SK-N-MC (cell line): ENCODE results near the gene GABRA5.

Experiments used
- EZH2 ChIP-seq: fragments of 200-600 bp; sonication (generic); IDR thresholded peaks from one replicate; pipeline ENCODE4 v1.6.1; 2017; ENCODE audit warnings: antibody characterized with exemption
- POLR2AphosphoS5 ChIP-seq: IDR thresholded peaks from 2 replicates; pipeline ENCODE4 v1.6.1; 2012; ENCODE audit warnings: mild to moderate bottlenecking, low read depth, low read length, borderline replicate concordance

DNA sequence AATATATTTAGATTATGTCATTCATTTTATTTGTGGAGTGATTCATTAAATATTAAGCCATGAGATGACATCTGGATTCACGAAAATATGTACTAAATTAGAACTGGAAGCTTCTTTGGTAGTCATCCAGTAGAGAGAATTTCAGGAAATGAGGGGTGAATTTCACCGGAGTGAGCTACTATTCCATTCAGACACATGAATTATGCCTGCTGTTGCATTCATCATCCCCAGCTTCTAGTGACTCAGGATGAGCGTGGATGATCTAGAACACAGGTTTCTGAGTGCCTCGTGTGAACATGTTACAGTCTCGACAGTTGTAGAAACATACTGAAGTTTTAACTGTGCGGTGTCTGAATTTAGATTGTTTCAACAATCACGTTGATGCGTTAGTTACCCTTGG lies 61.2 kb downstream of the GABRA5 start:
- TF ChIP-seq POLR2AphosphoS5 (no peak), EZH2 (no peak)
